Stimulated activated CD8-positive, alpha-beta memory T cell treated with anti-CD3 and anti-CD28 coated beads, Interleukin-12 subunit alpha, Interleukin-12 subunit beta, amount 100 ng/mL, for 1 hour (primary cell): ENCODE measurements around the gene KNL1.
"Not testable (repeated sequence)": the region's sequence is repeated elsewhere in the genome, so short reads cannot be mapped to it uniquely, and the experiment has no call there.

ENCODE experiments used
- DNase-seq: peaks from one replicate; pipeline ENCODE4 v3.0.0-alpha.2; 2020; ENCODE audit warnings: low read depth

KNL1 gene

GRCh38 chr15:40581796-40582195 lies 12.3 kb upstream of the KNL1 start:
- not testable (repeated sequence) for DNase-seq

GRCh38 chr15:40582726-40583246 lies 11.3 kb upstream of the KNL1 start:
- DNase-seq = no peak

DNA sequence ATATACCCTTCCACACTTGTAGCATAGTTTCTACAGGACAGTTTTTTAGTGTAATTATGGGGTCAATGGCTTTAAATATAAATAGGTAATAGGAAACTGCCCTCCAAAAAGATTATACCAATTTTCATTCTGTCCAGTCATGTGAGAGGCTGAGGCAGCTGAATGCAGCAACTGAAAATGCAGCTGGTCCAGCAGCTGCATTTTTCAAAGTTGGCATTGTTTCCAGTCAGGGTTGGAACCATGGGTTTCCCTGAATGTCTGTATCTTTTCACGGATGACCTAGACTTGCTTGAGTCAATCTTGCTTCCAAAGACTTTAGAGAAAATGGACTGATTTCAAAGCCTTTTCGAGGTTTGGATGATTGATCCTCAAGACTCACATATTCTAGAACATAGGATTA lies 9.9 kb upstream of the KNL1 start:
- DNase-seq = no peak

DNA sequence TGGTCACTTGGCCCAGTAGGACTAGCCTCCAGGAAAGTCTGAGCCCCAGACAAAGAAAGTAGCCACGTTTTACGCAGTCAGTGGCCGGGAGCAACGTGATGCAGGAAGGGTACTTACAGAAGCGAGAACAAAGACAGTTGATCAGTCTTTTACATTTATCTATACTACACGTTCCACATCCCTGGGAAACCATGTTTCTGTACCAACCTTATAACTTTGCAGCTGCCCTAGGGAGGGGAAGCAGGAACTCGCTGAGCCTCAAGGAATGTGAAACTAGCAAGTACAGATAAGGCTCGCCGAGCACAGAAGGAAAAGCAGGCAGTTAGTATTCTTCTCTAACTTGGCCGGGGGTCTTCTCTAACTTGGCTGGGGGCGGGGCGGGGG lies 3.4 kb upstream of the KNL1 start:
- DNase-seq = no peak

GRCh38 chr15:40591389-40591788 lies 2.7 kb upstream of the KNL1 start:
- no peak for DNase-seq

GRCh38 chr15:40593165-40593564 lies 884 bp upstream of the KNL1 start:
- DNase-seq = no peak

DNA sequence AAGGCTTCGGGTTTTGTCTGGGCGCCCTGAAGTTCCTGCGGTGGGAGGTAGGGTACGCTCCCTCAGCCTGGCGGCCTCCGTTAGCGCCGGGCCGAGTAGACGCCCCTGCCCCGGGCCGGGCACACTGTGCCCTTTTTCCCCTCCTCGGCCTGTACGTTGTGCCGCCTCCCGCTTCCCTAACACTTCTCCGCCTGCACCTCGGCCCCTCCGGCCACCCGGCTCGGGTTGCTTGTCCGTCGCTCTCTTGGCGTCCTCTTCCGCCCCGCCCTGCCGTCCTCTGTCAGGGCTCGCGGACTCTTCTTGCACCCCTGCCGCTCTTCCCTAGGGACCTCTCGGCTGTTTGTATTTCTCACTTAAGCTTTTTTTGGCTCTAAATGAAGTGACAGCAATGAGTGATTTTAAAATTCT lies 384 bp downstream of the KNL1 start:
- no peak for DNase-seq

DNA sequence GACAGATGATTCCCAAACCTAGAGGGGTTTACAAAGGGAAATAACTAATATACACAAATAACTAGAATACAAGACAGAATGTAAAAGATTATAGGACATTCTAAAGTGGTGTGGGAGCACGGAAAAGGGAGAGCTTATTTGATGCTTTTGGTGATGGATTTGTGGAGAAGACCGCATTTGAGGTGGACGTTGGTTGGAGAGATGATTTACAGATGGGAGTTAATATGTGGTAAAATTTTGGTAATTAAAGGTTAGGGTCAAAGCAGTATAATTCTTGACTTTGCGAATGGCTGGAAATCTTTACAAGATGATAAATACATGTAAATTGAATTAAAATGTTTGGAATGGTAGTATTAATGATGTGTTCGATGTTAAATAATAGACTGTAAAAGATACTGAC lies 1.2 kb downstream of the KNL1 start:
- no peak for DNase-seq

DNA sequence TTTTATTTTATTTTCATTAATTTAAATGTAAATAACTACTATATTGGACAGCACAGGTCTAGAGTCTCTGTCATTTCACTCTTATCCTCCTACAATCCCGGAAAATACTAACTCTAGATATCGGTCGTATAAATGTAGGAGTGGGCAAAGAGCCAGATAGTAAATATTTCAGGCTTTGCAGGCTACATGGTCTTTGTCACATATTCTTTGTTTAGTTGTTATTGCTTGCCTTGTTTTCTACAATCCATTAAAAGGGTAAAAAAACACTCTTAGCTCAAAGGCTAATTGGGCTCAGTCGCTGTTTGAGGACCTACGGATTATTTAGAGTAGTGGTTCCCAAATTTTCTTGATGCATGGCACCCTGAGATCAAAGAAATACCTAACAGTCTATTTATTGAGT lies 1.7 kb downstream of the KNL1 start:
- no peak for DNase-seq

DNA sequence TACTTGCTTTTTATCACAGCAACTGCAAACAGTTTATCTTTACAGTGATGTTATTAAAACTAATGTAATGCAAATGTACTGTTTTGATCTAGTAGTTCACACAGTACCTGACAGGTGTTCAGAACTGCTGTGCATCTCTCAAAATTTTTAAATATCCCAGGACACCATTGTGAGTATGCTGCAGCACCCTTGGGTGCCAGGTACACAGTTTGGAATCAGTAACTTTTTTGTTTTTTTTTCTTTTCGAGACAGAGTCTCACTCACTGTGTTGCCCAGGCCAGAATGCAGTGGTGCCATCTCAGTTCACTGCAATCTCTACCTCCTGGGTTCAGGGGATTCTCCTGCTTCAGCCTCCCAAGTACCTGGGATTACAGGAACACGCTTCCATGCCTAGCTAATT lies 3.0 kb downstream of the KNL1 start:
- DNase-seq = no peak

- no peak for DNase-seq
These were observed 4.1 kb downstream of the KNL1 start for GRCh38 chr15:40598126-40598525.

- no peak for DNase-seq
These were observed 4.6 kb downstream of the KNL1 start for GRCh38 chr15:40598672-40599071.

- DNase-seq = no peak
These were observed 6.9 kb downstream of the KNL1 start for GRCh38 chr15:40600956-40601355.

DNA sequence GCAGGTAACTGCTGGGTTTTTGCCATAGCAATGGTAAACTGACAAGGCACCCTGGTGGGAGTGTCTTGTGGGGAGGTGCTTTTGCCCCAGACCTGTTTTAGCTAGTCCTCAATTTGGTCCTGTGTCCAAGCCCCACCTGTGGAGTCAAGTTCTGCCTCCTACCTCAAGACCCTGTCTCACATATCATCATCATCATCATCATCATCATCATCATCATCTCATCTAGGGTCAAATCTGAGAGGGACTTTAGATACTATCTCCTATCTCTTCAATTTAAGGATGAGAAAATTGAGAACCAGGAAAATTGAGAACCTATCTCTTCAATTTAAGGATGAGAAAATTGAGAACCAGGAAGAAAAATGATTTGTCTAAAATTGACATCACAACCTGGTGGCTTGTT lies 9.9 kb downstream of the KNL1 start:
- no peak for DNase-seq

GRCh38 chr15:40613080-40613479 lies 19.0 kb downstream of the KNL1 start:
- DNase-seq = no peak

- DNase-seq = no peak
These were observed 24.0 kb downstream of the KNL1 start for GRCh38 chr15:40618023-40618422.

- no peak for DNase-seq
These were observed 24.9 kb downstream of the KNL1 start for GRCh38 chr15:40618906-40619305.

DNA sequence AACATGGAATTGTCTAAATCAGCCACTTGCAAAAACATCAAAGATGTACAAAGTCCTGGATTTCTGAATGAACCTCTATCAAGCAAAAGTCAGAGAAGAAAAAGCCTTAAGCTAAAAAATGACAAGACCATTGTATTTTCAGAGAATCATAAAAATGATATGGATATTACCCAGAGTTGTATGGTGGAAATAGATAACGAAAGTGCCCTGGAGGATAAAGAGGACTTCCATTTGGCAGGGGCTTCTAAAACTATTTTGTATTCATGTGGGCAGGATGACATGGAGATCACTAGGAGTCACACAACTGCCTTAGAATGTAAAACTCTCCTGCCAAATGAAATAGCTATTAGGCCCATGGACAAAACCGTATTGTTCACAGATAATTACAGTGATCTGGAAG lies 29.3 kb downstream of the KNL1 start:
- DNase-seq = no peak

- DNase-seq = no peak
These were observed 36.3 kb downstream of the KNL1 start for GRCh38 chr15:40630313-40630712.

DNA sequence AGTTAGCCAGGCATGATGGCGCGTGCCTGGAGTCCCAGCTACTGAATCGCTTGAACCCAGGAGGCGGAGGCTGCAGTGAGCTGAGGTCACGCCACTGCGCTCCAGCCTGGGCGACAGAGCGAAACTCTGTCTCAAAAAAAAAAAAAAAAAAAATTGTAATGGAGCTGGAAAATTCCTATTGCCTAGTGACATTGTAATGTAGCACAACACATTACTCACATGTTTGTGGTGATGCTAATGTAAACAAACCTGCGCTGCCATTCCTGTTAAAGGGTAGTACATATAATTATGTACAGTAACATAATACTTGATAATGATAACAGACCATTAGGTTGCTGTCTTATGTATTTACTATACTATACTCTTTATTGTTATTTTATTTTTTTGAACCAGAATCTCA lies 39.1 kb downstream of the KNL1 start:
- DNase-seq = no peak

GRCh38 chr15:40637221-40637745 lies 43.2 kb downstream of the KNL1 start:
- no peak for DNase-seq

GRCh38 chr15:40639677-40640076 lies 45.6 kb downstream of the KNL1 start:
- no peak for DNase-seq

DNA sequence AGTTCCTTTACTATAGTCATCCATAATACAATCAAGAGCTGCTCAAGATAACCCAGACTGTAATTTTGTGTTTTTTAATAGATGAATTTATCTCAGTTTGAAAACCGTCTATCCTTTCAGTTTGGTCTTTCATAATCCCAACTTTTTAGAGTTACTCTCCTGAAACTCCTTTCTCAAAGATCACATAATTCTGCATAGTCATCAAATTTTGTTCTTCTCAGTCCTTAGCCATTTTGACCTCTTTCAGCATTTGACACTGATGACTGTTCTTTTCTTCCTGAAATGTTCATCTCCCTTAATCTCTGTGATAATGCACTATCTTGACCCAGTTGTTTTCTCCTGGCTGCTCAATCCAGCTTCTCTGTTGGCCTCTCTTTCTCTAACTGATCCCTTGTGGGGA lies 53.5 kb downstream of the KNL1 start:
- no peak for DNase-seq

DNA sequence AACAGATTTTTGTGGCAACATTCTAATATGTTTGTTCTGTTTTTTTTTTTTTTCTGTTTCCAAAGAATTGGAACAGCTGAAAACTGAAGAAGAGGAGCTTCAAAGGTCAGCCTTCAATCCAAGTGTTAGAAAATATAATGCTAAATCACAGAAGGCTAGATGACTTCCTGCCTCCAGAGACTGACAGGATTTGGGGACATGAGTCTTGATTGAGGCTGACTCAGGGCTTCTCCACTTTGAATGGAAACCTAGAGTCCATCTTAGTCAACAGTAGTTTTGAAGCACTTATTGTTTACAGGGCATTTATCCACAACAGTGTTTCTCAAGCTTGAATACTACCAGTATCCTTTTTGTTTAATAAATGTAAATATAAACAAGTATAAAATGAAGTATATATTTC lies 56.4 kb downstream of the KNL1 start:
- DNase-seq = no peak

GRCh38 chr15:40660686-40661085 lies 66.6 kb downstream of the KNL1 start:
- no peak for DNase-seq
